Heart left ventricle (tissue), 16 donors: ENCODE measurements around the gene NTSR2. TPM values are rescaled to one million over a fixed set of nuclear protein-coding genes. Genes with fewer than 3 reads are reported as not detected.

Experiments used
- ATAC-seq, 4 donors: fragments of 200-7000 bp; cut with Tn5 transposase; one replicate each; pipeline ENCODE4 v1.9.1; 2020 to 2022; ENCODE audit warnings: moderate library complexity in 4 of 4, mild to moderate bottlenecking in 3 of 4, moderate number of reproducible peaks in 1 of 4
- DNase-seq, 5 donors: peaks; one replicate each; pipeline ENCODE4 v3.0.0-alpha.2; 2020
- H3K27ac ChIP-seq, 12 donors: fragments of 200-600 bp; sonication (generic) in 4 of 12; one replicate each; pipeline versions ENCODE4 v1.5.0 to v1.8.0; 2016 to 2022; ENCODE audit warnings: mild to moderate bottlenecking in 2 of 12
- H3K27me3 ChIP-seq, 9 donors: fragments of 200-600 bp; sonication (generic) in 2 of 9; one replicate each; pipeline versions ENCODE4 v1.5.1 to v1.8.0; 2016 to 2022; ENCODE audit warnings: mild to moderate bottlenecking in 3 of 9
- H3K36me3 ChIP-seq, 9 donors: fragments of 200-600 bp; sonication (generic) in 2 of 9; one replicate each; pipeline versions ENCODE4 v1.5.0 to v1.8.0; 2018 to 2022; ENCODE audit warnings: mild to moderate bottlenecking in 2 of 9
- H3K4me1 ChIP-seq, 12 donors: fragments of 200-600 bp; sonication (generic) in 4 of 12; one replicate each; pipeline versions ENCODE4 v1.5.0 to v1.8.0; 2016 to 2022; ENCODE audit warnings: mild to moderate bottlenecking in 3 of 12
- H3K4me3 ChIP-seq, 12 donors: fragments of 200-600 bp; sonication (generic) in 4 of 12; one replicate each; pipeline versions ENCODE4 v1.5.0 to v1.8.0; 2017 to 2022; ENCODE audit warnings: mild to moderate bottlenecking in 9 of 12, moderate library complexity in 4 of 12
- H3K9me3 ChIP-seq, 12 donors: fragments of 200-600 bp; sonication (generic) in 4 of 12; one replicate each; pipeline versions ENCODE4 v1.5.0 to v1.8.0; 2016 to 2022; ENCODE audit warnings: mild to moderate bottlenecking in 1 of 12
- POLR2A ChIP-seq, 2 donors: fragments of 450-650 bp; IDR thresholded peaks; one replicate each; pipeline ENCODE4 v1.6.1; 2017; ENCODE audit warnings: antibody characterized with exemption in 2 of 2, mild to moderate bottlenecking in 2 of 2, moderate library complexity in 2 of 2
- WGBS, 4 donors: extraction: QIAGEN DNeasy Blood & Tissue Kit in 2 of 4; methylation state at CpG; one replicate each; pipeline versions ENCODE4 v1.1.5 to v1.1.7; 2013 to 2018; 5-methylcytosine and 5-hydroxymethylcytosine counted together
- intact Hi-C, 10 donors: fragments of 100-400 bp; cut with DNase I; formaldehyde crosslinking; loops; one replicate each; pipeline versions ENCODE4 v1.11.1 to v1.14.2; 2022
- polyA plus RNA-seq, 2 donors: library from polyadenylated mRNA; stranded (reverse); fragments of 200-250 nt; gene quantifications; one replicate each; pipeline ENCODE4 v1.2.3, GENCODE V29; 2013
- total RNA-seq, 9 donors: library from RNA; depleted of rRNA in 2 of 9; stranded (reverse); fragments of >200 nt in 2 of 9; fragmentation: NEBNext Ultra II Directional in 3 of 9; extraction: Animal tissue kit (Norgen Biotek cat#: 25700) in 3 of 9; gene quantifications; one replicate each; pipeline versions ENCODE4 v1.1.0 to v1.2.4, GENCODE V29; 2016 to 2023
- TF ChIP-seq, protein P1 (sequence below), 12 donors: fragments of 200-600 bp; sonication (generic) in 4 of 12; IDR thresholded peaks; one replicate each; pipeline versions ENCODE4 v1.5.0 to v1.8.0; 2018 to 2022; ENCODE audit warnings: antibody characterized with exemption in 12 of 12, mild to moderate bottlenecking in 5 of 12
- donor health status: ischemic (EF 13 %, LVEDD 7.1; RV severe dilation, severe dysfunction).
- donor health status: healthy with polysubstance abuse.
- donor health status: DM: no; HTN: yes; CAD: no.
- donor health status: DM: no; HTN: no; CAD: no.
- donor health status: ischemic (EF 25% LVEDD 6.9; RV normal size, moderate dysfunction).
- donor health status: ischemic (EF 25% LVEDD 5.7; RV mildly dilated, moderate dysfunction).
- donor health status: healthy.
- donor health status: DM: yes; HTN: yes; CAD: no.
- donor health status: ischemic (EF 35%, LVEDD 5.7; RV mildly dilated, moderate dysfunction).
- donor health status: nonischemic (EF 11% LVEDD 7.7; RV severe dilation, severe dysfunction).
- donor health status: DM: yes; HTN: yes; CAD: no.
- donor health status: PGD.
- donor health status: ischemic (EF 29% LVEDD 5.4; RV normal size, mild dysfunction).
- donor health status: nonischemic (EF 23%, LVEDD 6.1; RV moderate dilation, normal function).

NTSR2 gene
- total and polyA plus RNA-seq, 11 donors, result 0.04 to 0.16 TPM; not detected in 9

DNA sequence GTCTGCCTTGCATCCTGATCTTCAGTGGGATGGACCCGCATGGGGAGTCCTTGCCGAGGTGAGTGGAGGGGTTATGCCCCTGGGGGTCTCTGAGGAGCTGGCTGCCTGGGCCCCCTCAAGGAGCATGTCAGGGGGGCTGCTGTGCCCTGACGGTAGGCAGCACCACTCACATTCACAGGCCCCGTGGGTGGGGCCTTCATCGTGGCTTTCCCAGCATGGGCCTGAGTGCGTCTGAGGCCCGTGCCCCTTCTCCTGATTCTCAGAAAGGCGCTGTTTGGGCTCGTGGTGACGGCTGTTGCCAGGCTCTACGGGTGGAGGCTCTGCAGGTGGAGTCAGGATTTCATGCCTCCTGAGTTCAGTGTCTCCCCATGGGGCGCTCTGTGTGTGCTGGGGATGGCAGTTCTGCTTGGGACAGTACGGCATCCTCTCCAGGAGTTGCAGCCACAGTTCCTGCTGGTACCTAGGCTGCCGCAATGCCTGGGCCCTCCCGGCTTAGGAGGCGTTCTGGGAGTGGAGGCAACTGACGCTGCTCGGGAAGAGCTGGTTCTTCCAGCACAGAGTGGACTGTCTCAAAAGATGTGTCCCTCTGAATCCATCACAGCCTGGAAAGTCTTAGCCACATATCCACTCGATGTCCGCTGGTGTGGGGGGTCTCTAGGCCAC, 57.3 kb downstream of the NTSR2 start:
- ATAC-seq (no peak), DNase-seq (no peak)
- intact Hi-C loops, result no loop called here
- Histone ChIP-seq H3K9me3 (no peaks in the 10 kb centered on the region), H3K4me1 (no peaks in the 10 kb centered on the region), H3K36me3 (peaks cover 0 to 16% (median 3%) of the 10 kb centered on the region in 9 donors), H3K27ac (peak overlapping the region in 1 of 12 donors; percentile 15), H3K27me3 (no peaks in the 10 kb centered on the region), H3K4me3 (no peak overlapping the region)
- 84 to 91% (median 90%) methylated on average over 11 to 20 of the region's 20 CpGs for WGBS, 4 donors
- TF ChIP-seq, protein P1, sequence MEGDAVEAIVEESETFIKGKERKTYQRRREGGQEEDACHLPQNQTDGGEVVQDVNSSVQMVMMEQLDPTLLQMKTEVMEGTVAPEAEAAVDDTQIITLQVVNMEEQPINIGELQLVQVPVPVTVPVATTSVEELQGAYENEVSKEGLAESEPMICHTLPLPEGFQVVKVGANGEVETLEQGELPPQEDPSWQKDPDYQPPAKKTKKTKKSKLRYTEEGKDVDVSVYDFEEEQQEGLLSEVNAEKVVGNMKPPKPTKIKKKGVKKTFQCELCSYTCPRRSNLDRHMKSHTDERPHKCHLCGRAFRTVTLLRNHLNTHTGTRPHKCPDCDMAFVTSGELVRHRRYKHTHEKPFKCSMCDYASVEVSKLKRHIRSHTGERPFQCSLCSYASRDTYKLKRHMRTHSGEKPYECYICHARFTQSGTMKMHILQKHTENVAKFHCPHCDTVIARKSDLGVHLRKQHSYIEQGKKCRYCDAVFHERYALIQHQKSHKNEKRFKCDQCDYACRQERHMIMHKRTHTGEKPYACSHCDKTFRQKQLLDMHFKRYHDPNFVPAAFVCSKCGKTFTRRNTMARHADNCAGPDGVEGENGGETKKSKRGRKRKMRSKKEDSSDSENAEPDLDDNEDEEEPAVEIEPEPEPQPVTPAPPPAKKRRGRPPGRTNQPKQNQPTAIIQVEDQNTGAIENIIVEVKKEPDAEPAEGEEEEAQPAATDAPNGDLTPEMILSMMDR (IDR thresholded peaks at IDR 0.05), result no peak
- no peak for TF ChIP-seq POLR2A (IDR thresholded peaks at IDR 0.05)

DNA sequence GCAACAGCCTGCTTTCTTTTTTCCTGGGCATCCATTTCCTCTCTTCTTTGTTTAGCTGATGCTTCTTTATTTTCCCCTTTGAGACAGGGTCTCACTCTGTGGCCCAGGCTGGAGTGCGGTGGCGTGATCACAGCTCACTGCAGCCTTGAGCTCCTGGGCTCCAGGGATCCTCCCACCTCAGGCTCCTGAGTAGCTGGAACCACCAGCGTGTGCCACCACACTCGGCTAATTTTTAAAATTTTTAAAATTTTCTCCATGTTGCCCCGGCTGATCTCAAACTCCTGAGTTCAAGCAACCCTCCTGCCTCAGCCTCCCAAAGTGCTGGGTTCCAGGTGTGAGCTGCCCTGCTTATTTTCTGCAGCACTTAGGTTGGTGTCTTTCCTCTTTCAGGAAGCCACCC, 58.7 kb downstream of the NTSR2 start:
- no peak overlapping the region for H3K27ac ChIP-seq
- ATAC-seq (no peak), DNase-seq (no peak)
- no peak overlapping the region for H3K4me3 ChIP-seq
- no peaks in the 10 kb centered on the region for H3K9me3 ChIP-seq
- H3K36me3 ChIP-seq, result peaks cover 0 to 7% (median 0%) of the 10 kb centered on the region in 9 donors
- H3K27me3 ChIP-seq, result no peaks in the 10 kb centered on the region
- no peaks in the 10 kb centered on the region for H3K4me1 ChIP-seq
- 93 to 98% (median 95%) methylated on average over 5 of the region's 5 CpGs for WGBS, 4 donors
- TF ChIP-seq, protein P1 (IDR thresholded peaks at IDR 0.05), result no peak
- TF ChIP-seq POLR2A (IDR thresholded peaks at IDR 0.05), result no peak
- intact Hi-C loops, result no loop called here

DNA sequence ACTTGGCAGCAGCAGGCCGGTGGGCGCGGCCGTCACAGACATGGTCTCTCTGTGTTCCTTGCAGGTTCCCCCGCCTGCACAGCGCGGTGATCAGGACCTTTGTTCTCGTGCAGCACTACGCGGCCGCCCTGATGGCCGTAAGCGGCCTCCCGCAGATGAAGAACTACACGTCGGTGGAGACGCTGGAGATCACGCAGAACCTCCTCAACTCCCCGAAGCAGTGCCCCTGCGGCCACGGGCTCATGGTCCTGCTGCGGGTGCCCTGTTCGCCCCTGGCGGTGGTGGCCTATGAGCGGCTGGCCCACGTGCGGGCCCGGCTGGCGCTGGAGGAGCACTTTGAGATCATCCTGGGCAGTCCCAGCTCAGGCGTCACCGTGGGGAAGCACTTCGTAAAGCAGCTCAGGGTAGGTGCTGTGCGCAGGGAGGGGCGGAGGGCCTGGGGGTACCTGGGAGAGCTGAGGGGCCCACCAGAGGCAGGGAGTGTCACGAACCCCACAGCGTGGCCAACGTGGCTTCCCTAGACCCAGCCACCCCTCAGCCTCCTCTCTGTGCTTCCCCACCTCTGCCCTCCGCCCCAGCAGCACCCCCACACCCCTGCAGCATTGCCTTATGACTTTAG, 59.3 kb downstream of the NTSR2 start:
- intact Hi-C loops, result no loop called here
- Histone ChIP-seq H3K27ac (no peak overlapping the region), H3K36me3 (peaks cover 0 to 5% (median 0%) of the 10 kb centered on the region in 9 donors), H3K27me3 (no peaks in the 10 kb centered on the region), H3K4me3 (no peak overlapping the region), H3K4me1 (no peaks in the 10 kb centered on the region), H3K9me3 (no peaks in the 10 kb centered on the region)
- no peak for TF ChIP-seq POLR2A (IDR thresholded peaks at IDR 0.05)
- TF ChIP-seq, protein P1 (IDR thresholded peaks at IDR 0.05), result no peak
- no peak for ATAC-seq
- DNase-seq, result no peak
- WGBS, 4 donors, result 97% methylated on average over 22 to 38 of the region's 38 CpGs

Other genes with a start within 250 kb of the NTSR2 start
- gene E2F6, start 204.0 kb downstream of the NTSR2 start, total RNA-seq, result 10 to 100 TPM; 12.6 to 20.4 (median 15.8) TPM
- 10 to 100 TPM in 1 of 2 donors, 1 to 10 TPM in 1; 8.7 to 14.6 TPM for gene E2F6, start 204.0 kb downstream of the NTSR2 start, polyA plus RNA-seq
- 10 to 100 TPM in 1 of 9 donors, 1 to 10 TPM in 8; 3.1 to 11.5 (median 5.7) TPM for gene GREB1, start 136.2 kb downstream of the NTSR2 start, total RNA-seq
- 1 to 10 TPM; 1.4 to 4.0 TPM for gene GREB1, start 136.2 kb downstream of the NTSR2 start, polyA plus RNA-seq
- gene LPIN1, start 76.4 kb upstream of the NTSR2 start, total RNA-seq, result 10 to 100 TPM; 24.3 to 54.8 (median 43.8) TPM
- 10 to 100 TPM; 15.0 to 57.1 TPM for gene LPIN1, start 76.4 kb upstream of the NTSR2 start, polyA plus RNA-seq